IPS-18c (cell line): ENCODE data around the gene MUC5B.
"Not testable (repeated sequence)": the region's sequence is repeated elsewhere in the genome, so short reads cannot be mapped to it uniquely, and the experiment has no call there.

Experiments
- H3K4me3 ChIP-seq: 2 replicates; pipeline ENCODE4 v1.7.0; 2013; ENCODE audit warnings: low read depth, mild to moderate bottlenecking, low read length, moderate library complexity; ENCODE audit not compliant: insufficient read depth
- H3K9me3 ChIP-seq: one replicate; pipeline ENCODE4 v1.6.1; 2013; ENCODE audit warnings: mild to moderate bottlenecking, low read length, moderate library complexity; ENCODE audit not compliant: control insufficient read depth, insufficient read depth

MUC5B gene

GRCh38 chr11:1222491-1223345 is at the start of gene MUC5B:
Gene MUC5B, plus strand, starts transcription at chr11:1223066. Its CDS starts 58 bp downstream, at chr11:1223124.
- H3K9me3 ChIP-seq = peaks cover 2% of the 10 kb centered on the region
- no peak within 1 kb of the TSS for H3K4me3 ChIP-seq

GRCh38 chr11:1173396-1173795 is 49.5 kb upstream of the MUC5B start:
- H3K4me3 ChIP-seq, H3K9me3 ChIP-seq: not testable (repeated sequence)

GRCh38 chr11:1174441-1175370 is 48.2 kb upstream of the MUC5B start:
- Histone ChIP-seq H3K9me3 (no peaks in the 10 kb centered on the region), H3K4me3 (no peak overlapping the region)

- no peak overlapping the region for H3K4me3 ChIP-seq
- H3K9me3 ChIP-seq = no peaks in the 10 kb centered on the region
Measured at GRCh38 chr11:1175461-1176223, 47.2 kb upstream of the MUC5B start.

GRCh38 chr11:1176224-1177019 is 46.4 kb upstream of the MUC5B start:
- H3K9me3 ChIP-seq = no peaks in the 10 kb centered on the region
- H3K4me3 ChIP-seq = no peak overlapping the region

- Histone ChIP-seq H3K4me3 (no peak overlapping the region), H3K9me3 (no peaks in the 10 kb centered on the region)
Measured at GRCh38 chr11:1177020-1177770, 45.7 kb upstream of the MUC5B start.

- Histone ChIP-seq H3K9me3 (no peaks in the 10 kb centered on the region), H3K4me3 (no peak overlapping the region)
Measured at GRCh38 chr11:1177771-1178090, 45.1 kb upstream of the MUC5B start.

- no peaks in the 10 kb centered on the region for H3K9me3 ChIP-seq
- no peak overlapping the region for H3K4me3 ChIP-seq
Measured at GRCh38 chr11:1178201-1178885, 44.5 kb upstream of the MUC5B start.

GRCh38 chr11:1178906-1179305 is 44.0 kb upstream of the MUC5B start:
- Histone ChIP-seq H3K4me3 (no peak overlapping the region), H3K9me3 (no peaks in the 10 kb centered on the region)

- Histone ChIP-seq H3K4me3 (no peak overlapping the region), H3K9me3 (no peaks in the 10 kb centered on the region)
Measured at GRCh38 chr11:1179641-1180040, 43.2 kb upstream of the MUC5B start.

- Histone ChIP-seq H3K4me3 (no peak overlapping the region), H3K9me3 (no peaks in the 10 kb centered on the region)
Measured at GRCh38 chr11:1180171-1180570, 42.7 kb upstream of the MUC5B start.

GRCh38 chr11:1180947-1181391 is 41.9 kb upstream of the MUC5B start:
- H3K4me3 ChIP-seq = no peak overlapping the region
- no peaks in the 10 kb centered on the region for H3K9me3 ChIP-seq

- Histone ChIP-seq H3K9me3 (no peaks in the 10 kb centered on the region), H3K4me3 (no peak overlapping the region)
Measured at GRCh38 chr11:1181420-1181819, 41.4 kb upstream of the MUC5B start.

- H3K4me3 ChIP-seq = no peak overlapping the region
- no peaks in the 10 kb centered on the region for H3K9me3 ChIP-seq
Measured at GRCh38 chr11:1181853-1182535, 40.9 kb upstream of the MUC5B start.

- H3K9me3 ChIP-seq, H3K4me3 ChIP-seq: not testable (repeated sequence)
Measured at GRCh38 chr11:1184139-1184538, 38.7 kb upstream of the MUC5B start.
